H1 (cell line): Measurements from ENCODE around the gene PTH1R. TPM values are rescaled to one million over a fixed set of nuclear protein-coding genes. Genes with fewer than 3 reads are reported as not detected.

Source experiments
- CTCF ChIA-PET: fragments of 300-600 bp; sonication (Branson Sonifier 250); formaldehyde crosslinking; loops from one replicate; lab custom pipeline; 2021; ENCODE audit not compliant: partially characterized antibody; lab: Charles Lee
- POLR2A ChIA-PET: fragments of 300-600 bp; sonication (Branson Sonifier 250); formaldehyde crosslinking; loops from one replicate; lab custom pipeline; 2021; ENCODE audit warnings: inconsistent platforms; ENCODE audit not compliant: partially characterized antibody; lab: Charles Lee
- DNase-seq, 2 experiments: peaks; one replicate each; pipeline versions ENCODE4 v3.0.0 to v3.0.0-alpha.2; 2010 to 2022; ENCODE audit warnings: low spot score in 2 of 2, low read depth in 1 of 2, mixed read lengths in 1 of 2
- FAIRE-seq: peaks from 2 replicates; lab custom pipeline; 2011; peaks lifted over from hg19 to GRCh38; lab: Jason Lieb, UNC
- H2AFZ ChIP-seq: 2 replicates; pipeline ENCODE4 v1.8.1; 2012; ENCODE audit warnings: low read length, inconsistent platforms
- H2AK5ac ChIP-seq: 2 replicates; pipeline ENCODE4 v1.6.1; 2013; ENCODE audit warnings: low read depth, low read length
- H2BK120ac ChIP-seq: replicated peaks from 2 replicates; pipeline ENCODE3; 2013; ENCODE audit warnings: low read depth, low read length, inconsistent platforms
- H2BK12ac ChIP-seq: 2 replicates; pipeline ENCODE4 v1.6.1; 2013; ENCODE audit warnings: low read depth, low read length
- H2BK15ac ChIP-seq: 2 replicates; pipeline ENCODE4 v1.6.1; 2013; ENCODE audit warnings: low read length
- H2BK20ac ChIP-seq: 2 replicates; pipeline ENCODE4 v1.6.1; 2013; ENCODE audit warnings: low read length
- H2BK5ac ChIP-seq: 2 replicates; pipeline ENCODE4 v1.6.1; 2013; ENCODE audit warnings: low read depth, low read length
- H3K14ac ChIP-seq: 2 replicates; pipeline ENCODE4 v1.6.1; 2013; ENCODE audit warnings: inconsistent platforms; ENCODE audit not compliant: insufficient read length
- H3K18ac ChIP-seq: 2 replicates; pipeline ENCODE4 v1.6.1; 2013; ENCODE audit warnings: low read length; ENCODE audit errors: extremely low read depth
- H3K23ac ChIP-seq: 2 replicates; pipeline ENCODE4 v1.6.1; 2013; ENCODE audit warnings: inconsistent platforms; ENCODE audit not compliant: insufficient read length
- H3K23me2 ChIP-seq: 2 replicates; pipeline ENCODE4 v1.6.1; 2013; ENCODE audit warnings: low read depth, low read length
- H3K27ac ChIP-seq: 2 replicates; pipeline ENCODE4 v1.6.1; 2011; ENCODE audit warnings: low read depth, low read length, inconsistent platforms
- H3K27me3 ChIP-seq, 4 experiments: replicated peaks in 1 of 4; 1 replicate in 1 of 4; 2 replicates in 3 of 4; pipeline versions ENCODE4 v1.6.1 to v1.8.1; 2011 to 2013; ENCODE audit warnings: low read length in 3 of 4, mild to moderate bottlenecking in 3 of 4, inconsistent platforms in 2 of 4, mixed read lengths in 2 of 4, moderate library complexity in 1 of 4; ENCODE audit not compliant: control insufficient read depth in 3 of 4, insufficient read depth in 3 of 4; ENCODE audit errors: extremely low read depth in 1 of 4
- H3K36me3 ChIP-seq, 4 experiments: 2 replicates each; pipeline versions ENCODE4 v1.6.1 to v1.8.1; 2011 to 2013; ENCODE audit warnings: mild to moderate bottlenecking in 4 of 4, low read length in 3 of 4, moderate library complexity in 2 of 4, control low read depth in 1 of 4, inconsistent platforms in 1 of 4; ENCODE audit not compliant: insufficient read depth in 4 of 4, control insufficient read depth in 2 of 4
- H3K4ac ChIP-seq: replicated peaks from 2 replicates; pipeline ENCODE3; 2013; ENCODE audit warnings: low read length, low read depth, mixed read lengths, inconsistent platforms; ENCODE audit not compliant: insufficient read length
- H3K4me1 ChIP-seq, 4 experiments: replicated peaks in 1 of 4; 1 replicate in 1 of 4; 2 replicates in 3 of 4; pipeline versions ENCODE4 v1.6.1 to v1.8.1; 2011 to 2013; ENCODE audit warnings: low read length in 3 of 4, inconsistent platforms in 2 of 4, mixed read lengths in 1 of 4; ENCODE audit not compliant: insufficient read depth in 4 of 4, control insufficient read depth in 3 of 4
- H3K4me2 ChIP-seq, 2 experiments: 2 replicates each; pipeline versions ENCODE4 v1.6.1 to v1.8.1; 2011 to 2013; ENCODE audit warnings: low read depth in 2 of 2, low read length in 2 of 2, control low read depth in 1 of 2, inconsistent platforms in 1 of 2, mild to moderate bottlenecking in 1 of 2; ENCODE audit not compliant: insufficient read depth in 1 of 2
- H3K4me3 ChIP-seq, 4 experiments: fragments of 200-600, 300-600 bp in 1 of 4; sonication (generic), shearing (Covaris generic), sonication (Bioruptor Twin) in 1 of 4; 2 replicates each; pipeline versions ENCODE4 v1.5.1 to v1.8.1; 2011 to 2016; ENCODE audit warnings: low read length in 4 of 4, low read depth in 3 of 4, control low read depth in 2 of 4, inconsistent platforms in 2 of 4, mild to moderate bottlenecking in 2 of 4, mixed read lengths in 1 of 4, moderate library complexity in 1 of 4; ENCODE audit not compliant: insufficient read depth in 2 of 4; ENCODE audit errors: extremely low read depth in 1 of 4
- H3K56ac ChIP-seq: replicated peaks from 2 replicates; pipeline ENCODE3; 2013; ENCODE audit warnings: low read depth, mild to moderate bottlenecking, mixed read lengths, low read length, inconsistent platforms; ENCODE audit not compliant: insufficient read length
- H3K79me1 ChIP-seq: 2 replicates; pipeline ENCODE4 v1.6.1; 2013; ENCODE audit warnings: low read depth, low read length, control low read depth
- H3K79me2 ChIP-seq, 2 experiments: 2 replicates each; pipeline versions ENCODE4 v1.6.1 to v1.8.1; 2012 to 2013; ENCODE audit warnings: low read length in 2 of 2, mild to moderate bottlenecking in 2 of 2, inconsistent platforms in 1 of 2; ENCODE audit not compliant: insufficient read depth in 2 of 2, control insufficient read depth in 1 of 2
- H3K9ac ChIP-seq, 4 experiments: replicated peaks in 1 of 4; 1 replicate in 1 of 4; 2 replicates in 3 of 4; pipeline versions ENCODE4 v1.6.1 to v1.8.1; 2011 to 2013; ENCODE audit warnings: low read depth in 3 of 4, low read length in 3 of 4, control low read depth in 2 of 4, mild to moderate bottlenecking in 2 of 4, moderate library complexity in 2 of 4, inconsistent platforms in 1 of 4; ENCODE audit errors: extremely low read depth in 1 of 4
- H3K9me3 ChIP-seq, 2 experiments: 2 replicates each; pipeline versions ENCODE4 v1.6.1 to v1.8.1; 2012 to 2013; ENCODE audit warnings: mild to moderate bottlenecking in 2 of 2, moderate library complexity in 2 of 2, control low read depth in 1 of 2, inconsistent platforms in 1 of 2, low read depth in 1 of 2, low read length in 1 of 2, mixed read lengths in 1 of 2; ENCODE audit not compliant: insufficient read depth in 2 of 2
- H4K20me1 ChIP-seq, 2 experiments: replicated peaks in 1 of 2; 2 replicates each; pipeline versions ENCODE3 to v1.8.1; 2011 to 2013; ENCODE audit warnings: inconsistent platforms in 2 of 2, low read length in 2 of 2, mild to moderate bottlenecking in 1 of 2; ENCODE audit not compliant: insufficient read depth in 2 of 2, control insufficient read depth in 1 of 2
- H4K5ac ChIP-seq: 2 replicates; pipeline ENCODE4 v1.6.1; 2013; ENCODE audit warnings: low read length, low read depth, mixed read lengths, inconsistent platforms; ENCODE audit not compliant: insufficient read length
- H4K8ac ChIP-seq: 2 replicates; pipeline ENCODE4 v1.8.0; 2013; ENCODE audit warnings: mild to moderate bottlenecking, moderate library complexity, low read length, inconsistent platforms; ENCODE audit not compliant: insufficient read depth; ENCODE audit errors: extremely low read depth
- H4K91ac ChIP-seq: replicated peaks from 2 replicates; pipeline ENCODE3; 2013; ENCODE audit warnings: low read length, mixed read lengths, inconsistent platforms; ENCODE audit not compliant: insufficient read length
- BACH1 ChIP-seq: IDR thresholded peaks from 2 replicates; pipeline ENCODE4 v1.6.1; 2012; ENCODE audit warnings: low read length, improper control_type of control experiment
- CREB1 ChIP-seq: IDR thresholded peaks from 2 replicates; pipeline ENCODE4 v1.6.1; 2012; ENCODE audit warnings: inconsistent platforms
- CTBP2 ChIP-seq: IDR thresholded peaks from 2 replicates; pipeline ENCODE4 v1.7.0; 2011; ENCODE audit warnings: borderline replicate concordance, mild to moderate bottlenecking, moderate library complexity, mixed read lengths, low read length; ENCODE audit not compliant: insufficient read depth, insufficient read length
- E2F6 ChIP-seq: IDR thresholded peaks from 2 replicates; pipeline ENCODE4 v1.6.1; 2012; ENCODE audit warnings: inconsistent platforms
- MAFK ChIP-seq: IDR thresholded peaks from 2 replicates; pipeline ENCODE4 v1.6.1; 2012; ENCODE audit warnings: low read depth, mild to moderate bottlenecking, improper control_type of control experiment, low read length
- RAD21 ChIP-seq, 2 experiments: IDR thresholded peaks in 1 of 2; conservative IDR thresholded peaks in 1 of 2; 2 replicates each; pipeline ENCODE4 v1.6.1; 2011; ENCODE audit warnings: low read depth in 2 of 2, low read length in 2 of 2, improper control_type of control experiment in 1 of 2, inconsistent platforms in 1 of 2, mild to moderate bottlenecking in 1 of 2, moderate library complexity in 1 of 2
- RBBP5 ChIP-seq: IDR thresholded peaks from 2 replicates; pipeline ENCODE4 v1.7.1; 2012; ENCODE audit warnings: low read depth, mild to moderate bottlenecking, inconsistent platforms, low read length, moderate library complexity, borderline replicate concordance
- SRF ChIP-seq: IDR thresholded peaks from 2 replicates; pipeline ENCODE4 v1.6.1; 2011; ENCODE audit warnings: mild to moderate bottlenecking, low read depth, low read length, moderate library complexity
- WGBS, 2 experiments: shearing (Covaris generic) in 1 of 2; methylation state at CpG; one replicate each; pipeline versions ENCODE4 v1.1.6 to v1.1.7; 2013 to 2015; ENCODE audit warnings: low lambda C conversion rate in 2 of 2, mixed read lengths in 2 of 2, inconsistent platforms in 1 of 2, low coverage in 1 of 2, missing lambda C conversion rate in 1 of 2; ENCODE audit not compliant: insufficient replicate concordance in 2 of 2, insufficient coverage in 1 of 2, insufficient read length in 1 of 2; ENCODE audit errors: extremely low coverage in 1 of 2, missing lambda C conversion rate in 1 of 2; 5-methylcytosine and 5-hydroxymethylcytosine counted together
- polyA plus RNA-seq, 7 experiments: library from polyadenylated mRNA; depleted of rRNA in 3 of 7; stranded (reverse) in 5 of 7; unstranded in 2 of 7; fragments of >200 nt in 5 of 7; fragments of 200-250 nt in 2 of 7; gene quantifications; 1 replicate in 5 of 7; 2 replicates in 1 of 7; 4 replicates in 1 of 7; pipeline versions ENCODE4 v1.2.1 to v1.2.3, GENCODE V29; 2011 to 2013; ENCODE audit warnings: missing spikeins in 2 of 7, mixed read lengths in 2 of 7
- total RNA-seq: library from RNA; stranded (reverse); fragmentation: NEBNext Ultra II Directional; extraction: Animal tissue kit (Norgen Biotek cat#: 25700); gene quantifications from 2 replicates; pipeline ENCODE4 v1.2.1, GENCODE V29; 2021

PTH1R gene
- total and polyA plus RNA-seq, 2 of the 8 experiments (the other 6 are each of a cell fraction or from before 2014, with no cell fraction given): 0.57 to 1.5 TPM

GRCh38 chr3:46884427-46884826, 6.9 kb downstream of the PTH1R start:
- Histone ChIP-seq H3K9ac (no peak overlapping the region), H3K4ac (no peak overlapping the region), H3K36me3 (no peaks in the 10 kb centered on the region), H4K5ac (no peak overlapping the region), H3K4me1 (peaks cover 0 to 18% (median 13%) of the 10 kb centered on the region in 4 experiments; a peak in 6 of 7 replicates), H2BK120ac (no peak overlapping the region), H4K91ac (no peak overlapping the region), H3K4me3 (no peak overlapping the region), H3K27ac (no peak overlapping the region), H3K23me2 (peaks cover 11% of the 10 kb centered on the region; the same call in 1 of the 2 replicates), H3K9me3 (no peaks in the 10 kb centered on the region), H3K56ac (no peak overlapping the region), H3K79me2 (no peaks in the 10 kb centered on the region), H3K18ac (no peak overlapping the region), H3K79me1 (no peaks in the 10 kb centered on the region), H4K20me1 (peaks cover 7 to 17% of the 10 kb centered on the region in 2 experiments), H3K4me2 (peak overlapping the region in 1 of 2 experiments; percentile 74; a peak in 1 of 4 replicates), H2BK12ac (no peak overlapping the region), H3K27me3 (peaks cover 50 to 80% (median 74%) of the 10 kb centered on the region in 4 experiments), H4K8ac (no peak overlapping the region), H2AK5ac (0 out of 2 replicates have a peak overlapping the region, but pooled peaks have one; percentile 65), H3K23ac (no peak overlapping the region), H2BK20ac (no peak overlapping the region), H2BK15ac (no peak overlapping the region), H3K14ac (no peak overlapping the region), H2BK5ac (no peak overlapping the region), H2AFZ (no peak overlapping the region)
- no peak for DNase-seq
- POLR2A ChIA-PET: no interaction called here
- WGBS, 2 experiments: 30% methylated on average over 5 of the region's 5 CpGs; no CpG with 5 or more reads in 1 of the 2 experiments
- no peak for FAIRE-seq
- CTCF ChIA-PET: interaction anchor here (0.8 to 13.1 kb wide), 5 partner anchors 8 to 505 kb away, joined by 3 to 88 read pairs (median 4); no protein-coding TSS in a partner anchor
- TF ChIP-seq RBBP5 (no peak), CTBP2 (no peak), RAD21 (IDR thresholded peaks at IDR 0.05 in 1 of 2, conservative IDR thresholded peaks at IDR 0.05 in 1 of 2; ENCODE audit: low read depth in 2 of 2, low read length in 2 of 2) (no peak), E2F6 (no peak), SRF (no peak), BACH1 (no peak), CREB1 (no peak), MAFK (no peak)
